KMS-11 (cell line): ENCODE measurements around the gene FGF3.

Experiments used
- H2AFZ ChIP-seq: fragments of 200-600 bp; sonication (generic); 2 replicates; pipeline ENCODE4 v1.6.1; 2016; ENCODE audit warnings: antibody characterized with exemption, mixed run types, low read depth
- H3K27ac ChIP-seq: fragments of 200-600 bp; sonication (generic); 2 replicates; pipeline ENCODE4 v1.6.1; 2016; ENCODE audit warnings: mild to moderate bottlenecking, mixed run types
- H3K27me3 ChIP-seq: fragments of 200-600 bp; sonication (generic); 2 replicates; pipeline ENCODE4 v1.6.1; 2017; ENCODE audit warnings: mild to moderate bottlenecking, low read depth, mixed run types, moderate library complexity; ENCODE audit not compliant: insufficient read depth
- H3K36me3 ChIP-seq: fragments of 200-600 bp; sonication (generic); 2 replicates; pipeline ENCODE4 v1.6.1; 2017; ENCODE audit warnings: mild to moderate bottlenecking, mixed run types; ENCODE audit not compliant: insufficient read depth
- H3K4me1 ChIP-seq: fragments of 200-600 bp; sonication (generic); 2 replicates; pipeline ENCODE4 v1.6.1; 2016; ENCODE audit warnings: mild to moderate bottlenecking, low read depth, mixed run types; ENCODE audit not compliant: poor library complexity, severe bottlenecking
- H3K4me2 ChIP-seq: fragments of 200-600 bp; sonication (generic); 2 replicates; pipeline ENCODE4 v1.7.0; 2016; ENCODE audit warnings: mild to moderate bottlenecking, mixed run types
- H3K4me3 ChIP-seq: fragments of 200-600 bp; sonication (generic); IDR thresholded peaks from 2 replicates; pipeline ENCODE4 v1.6.1; 2017; ENCODE audit warnings: low read depth, low read length, mixed read lengths; ENCODE audit not compliant: insufficient read depth
- H3K79me2 ChIP-seq: fragments of 200-600 bp; sonication (generic); 2 replicates; pipeline ENCODE4 v1.6.1; 2016; ENCODE audit warnings: low read depth, mixed run types; ENCODE audit not compliant: insufficient read depth
- H3K9ac ChIP-seq: fragments of 200-600 bp; sonication (generic); 2 replicates; pipeline ENCODE4 v1.6.1; 2016; ENCODE audit warnings: mild to moderate bottlenecking, mixed run types
- H4K20me1 ChIP-seq: fragments of 200-600 bp; sonication (generic); 2 replicates; pipeline ENCODE4 v1.6.1; 2016; ENCODE audit warnings: mild to moderate bottlenecking, mixed run types; ENCODE audit not compliant: insufficient read depth
- TF ChIP-seq, protein P1 (sequence below): fragments of 200-600 bp; sonication (generic); conservative IDR thresholded peaks from 2 replicates; pipeline ENCODE4 v1.6.1; 2017; ENCODE audit warnings: low read depth, mild to moderate bottlenecking, antibody characterized with exemption, low read length, moderate library complexity, mixed read lengths

FGF3 gene

DNA sequence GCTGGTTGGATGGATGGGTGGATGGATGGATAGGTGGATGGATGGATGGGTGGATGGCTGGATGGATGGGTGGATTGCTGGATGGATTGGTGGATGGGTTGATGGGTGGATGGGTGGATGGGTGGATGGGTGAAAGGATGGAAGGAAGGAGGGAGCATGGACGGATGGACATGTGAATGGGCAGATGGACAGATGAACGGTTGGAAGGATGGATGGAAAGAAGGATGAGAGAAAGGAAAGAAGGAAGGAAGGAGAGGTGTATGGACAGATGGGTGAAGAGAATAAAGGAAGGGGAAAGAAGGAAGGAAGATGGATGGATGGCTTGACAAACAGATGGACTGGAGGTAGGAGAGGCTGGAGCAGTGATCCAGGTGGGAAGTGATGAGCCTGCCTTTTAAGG, 5.4 kb downstream of the FGF3 start:
- TF ChIP-seq, protein P1, sequence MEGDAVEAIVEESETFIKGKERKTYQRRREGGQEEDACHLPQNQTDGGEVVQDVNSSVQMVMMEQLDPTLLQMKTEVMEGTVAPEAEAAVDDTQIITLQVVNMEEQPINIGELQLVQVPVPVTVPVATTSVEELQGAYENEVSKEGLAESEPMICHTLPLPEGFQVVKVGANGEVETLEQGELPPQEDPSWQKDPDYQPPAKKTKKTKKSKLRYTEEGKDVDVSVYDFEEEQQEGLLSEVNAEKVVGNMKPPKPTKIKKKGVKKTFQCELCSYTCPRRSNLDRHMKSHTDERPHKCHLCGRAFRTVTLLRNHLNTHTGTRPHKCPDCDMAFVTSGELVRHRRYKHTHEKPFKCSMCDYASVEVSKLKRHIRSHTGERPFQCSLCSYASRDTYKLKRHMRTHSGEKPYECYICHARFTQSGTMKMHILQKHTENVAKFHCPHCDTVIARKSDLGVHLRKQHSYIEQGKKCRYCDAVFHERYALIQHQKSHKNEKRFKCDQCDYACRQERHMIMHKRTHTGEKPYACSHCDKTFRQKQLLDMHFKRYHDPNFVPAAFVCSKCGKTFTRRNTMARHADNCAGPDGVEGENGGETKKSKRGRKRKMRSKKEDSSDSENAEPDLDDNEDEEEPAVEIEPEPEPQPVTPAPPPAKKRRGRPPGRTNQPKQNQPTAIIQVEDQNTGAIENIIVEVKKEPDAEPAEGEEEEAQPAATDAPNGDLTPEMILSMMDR, result no peak
- Histone ChIP-seq H3K36me3 (no peaks in the 10 kb centered on the region), H2AFZ (no peak overlapping the region), H3K27ac (no peak overlapping the region), H3K27me3 (no peaks in the 10 kb centered on the region; the same call in 1 of the 2 replicates), H3K9ac (no peak overlapping the region), H3K4me2 (no peak overlapping the region), H3K4me1 (no peaks in the 10 kb centered on the region), H3K4me3 (no peak overlapping the region), H3K79me2 (no peaks in the 10 kb centered on the region), H4K20me1 (no peaks in the 10 kb centered on the region)

DNA sequence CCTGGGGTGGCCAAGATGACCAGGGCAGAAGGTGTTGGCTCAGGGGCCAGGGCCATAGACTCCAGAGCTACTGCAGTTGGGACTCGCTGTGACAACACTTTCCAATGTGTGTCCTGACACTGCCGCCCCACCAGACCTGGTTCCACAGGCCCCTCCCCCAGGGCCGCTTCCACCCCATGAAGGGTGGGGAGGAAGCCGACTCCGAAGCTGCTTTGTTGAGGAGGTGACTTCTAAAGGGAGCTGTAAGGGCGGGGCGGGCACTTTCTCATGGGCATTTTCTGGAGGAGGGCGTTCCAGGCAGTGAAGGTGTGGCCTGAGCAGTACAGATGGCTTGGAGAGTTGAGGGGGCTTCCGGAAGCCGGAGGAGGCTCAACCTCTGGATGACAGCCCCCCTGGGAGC, 6.3 kb downstream of the FGF3 start:
- Histone ChIP-seq H3K4me3 (no peak overlapping the region), H3K27ac (no peak overlapping the region), H3K27me3 (no peaks in the 10 kb centered on the region; the same call in 1 of the 2 replicates), H4K20me1 (no peaks in the 10 kb centered on the region), H3K4me1 (no peaks in the 10 kb centered on the region), H2AFZ (no peak overlapping the region), H3K9ac (no peak overlapping the region), H3K79me2 (no peaks in the 10 kb centered on the region), H3K36me3 (no peaks in the 10 kb centered on the region), H3K4me2 (no peak overlapping the region)
- TF ChIP-seq, protein P1, result no peak

DNA sequence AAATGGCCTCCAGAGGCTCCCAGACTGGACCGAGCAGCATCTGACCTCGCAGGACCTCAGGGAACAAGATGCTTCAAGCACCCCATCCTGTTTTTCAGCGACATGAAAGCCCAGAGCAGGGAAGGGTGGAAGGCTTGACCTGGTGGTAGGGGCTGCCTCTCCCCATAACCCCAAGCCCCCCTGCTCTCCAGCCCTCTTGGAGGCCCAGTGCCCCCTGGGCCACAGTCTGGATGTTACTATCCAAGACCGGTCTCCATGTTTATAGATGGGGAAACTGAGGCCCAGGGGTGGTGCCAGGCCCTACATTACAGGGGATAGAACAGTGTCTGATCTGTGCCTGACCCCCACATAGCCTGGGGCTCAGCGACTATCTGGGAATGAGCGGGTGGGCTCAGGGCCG, 7.0 kb downstream of the FGF3 start:
- H3K27me3 ChIP-seq, result no peaks in the 10 kb centered on the region; the same call in 1 of the 2 replicates
- H3K27ac ChIP-seq, result no peak overlapping the region
- H3K4me2 ChIP-seq, result no peak overlapping the region
- H3K36me3 ChIP-seq, result no peaks in the 10 kb centered on the region
- TF ChIP-seq, protein P1, result no peak
- no peaks in the 10 kb centered on the region for H3K4me1 ChIP-seq
- no peaks in the 10 kb centered on the region for H3K79me2 ChIP-seq
- H4K20me1 ChIP-seq, result no peaks in the 10 kb centered on the region
- H3K4me3 ChIP-seq, result no peak overlapping the region
- H3K9ac ChIP-seq, result no peak overlapping the region
- H2AFZ ChIP-seq, result no peak overlapping the region

DNA sequence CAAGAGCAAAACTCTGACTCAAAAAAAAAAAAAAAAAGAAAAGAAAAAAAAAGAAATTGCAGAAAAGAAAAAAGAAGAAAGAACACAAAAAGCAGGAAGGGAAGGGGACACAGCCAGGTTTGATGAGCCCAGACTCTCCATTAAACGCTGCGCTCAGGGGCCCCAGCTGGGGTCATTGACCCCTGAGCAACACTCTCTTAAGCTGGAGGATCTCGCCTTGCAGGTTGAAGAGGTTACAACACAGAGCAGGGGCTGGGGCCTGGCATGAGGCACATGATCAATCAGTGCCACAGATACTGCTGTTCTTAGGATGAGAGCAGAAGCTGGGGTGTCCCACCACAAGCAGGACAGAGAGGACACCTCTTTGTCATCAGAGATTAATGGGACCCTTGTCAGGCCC, 7.8 kb downstream of the FGF3 start:
- no peak overlapping the region for H3K9ac ChIP-seq
- H3K4me3 ChIP-seq, result no peak overlapping the region
- no peaks in the 10 kb centered on the region for H4K20me1 ChIP-seq
- no peaks in the 10 kb centered on the region for H3K36me3 ChIP-seq
- TF ChIP-seq, protein P1, result no peak
- H3K27ac ChIP-seq, result no peak overlapping the region
- no peak overlapping the region for H2AFZ ChIP-seq
- no peaks in the 10 kb centered on the region; the same call in 1 of the 2 replicates for H3K27me3 ChIP-seq
- no peaks in the 10 kb centered on the region for H3K4me1 ChIP-seq
- no peaks in the 10 kb centered on the region for H3K79me2 ChIP-seq
- no peak overlapping the region for H3K4me2 ChIP-seq
